ENCODE data around the gene MAML3. TPM values are rescaled to one million over a fixed set of nuclear protein-coding genes. Genes with fewer than 3 reads are reported as not detected.
A peak's percentile ranks its signal among the peaks of the same experiment; 100 is the strongest.

Gene MAML3
- 10 to 100 TPM in 2 of 4 donors, 1 to 10 TPM in 2; 2.4 to 50.5 (median 17.8) TPM for total RNA-seq

GRCh38 chr4:140153718-140154571, at the start of gene MAML3:
Gene MAML3 (minus strand): TSS chr4:140154184. CDS start chr4:140153327, 857 bp downstream.
- intact Hi-C loops (cut with DNase I; ENCODE audit: low total_unique reads), result no loop called here

GRCh38 chr4:140198942-140199341, 45.0 kb upstream of the MAML3 start:
- Histone ChIP-seq H3K27ac (no peak overlapping the region), H3K36me3 (no peaks in the 10 kb centered on the region), H3K4me3 (no peak overlapping the region), H3K27me3 (no peaks in the 10 kb centered on the region), H3K4me1 (no peaks in the 10 kb centered on the region), H3K9me3 (no peaks in the 10 kb centered on the region)
- TF ChIP-seq POLR2A (IDR thresholded peaks at IDR 0.05) (no peak), CTCF (IDR thresholded peaks at IDR 0.05) (no peak)
- intact Hi-C loops (cut with DNase I; ENCODE audit: low total_unique reads), result no loop called here
- no peak for DNase-seq

More at GRCh38 chr4:140153718-140154571, at the start of gene MAML3:
- H3K27ac ChIP-seq, result peak within 1 kb of the TSS; percentile 98 to 99
- H3K4me1 ChIP-seq, result no peaks in the 10 kb centered on the region
- peak; percentile 95 to 96 for DNase-seq
- peak in 2 of 4 experiments; percentile 29 to 32 for TF ChIP-seq CTCF (IDR thresholded peaks at IDR 0.05)
- TF ChIP-seq POLR2A (IDR thresholded peaks at IDR 0.05), result peak; percentile 65 to 90
- no peaks in the 10 kb centered on the region for H3K27me3 ChIP-seq
- no peaks in the 10 kb centered on the region for H3K9me3 ChIP-seq
- peak within 1 kb of the TSS; percentile 66 for H3K4me3 ChIP-seq
- no peaks in the 10 kb centered on the region for H3K36me3 ChIP-seq

- Histone ChIP-seq H3K9me3 (no peaks in the 10 kb centered on the region), H3K27me3 (no peaks in the 10 kb centered on the region), H3K27ac (no peak overlapping the region), H3K36me3 (no peaks in the 10 kb centered on the region), H3K4me1 (no peaks in the 10 kb centered on the region), H3K4me3 (no peak overlapping the region)
- DNase-seq, result no peak
- intact Hi-C loops (cut with DNase I; ENCODE audit: low total_unique reads), result no loop called here
- TF ChIP-seq POLR2A (IDR thresholded peaks at IDR 0.05), result no peak
- no peak for TF ChIP-seq CTCF (IDR thresholded peaks at IDR 0.05)
Measured at GRCh38 chr4:140195806-140196205, 41.8 kb upstream of the MAML3 start.

GRCh38 chr4:140189805-140190204, 35.8 kb upstream of the MAML3 start:
- DNase-seq, result no peak
- TF ChIP-seq POLR2A (IDR thresholded peaks at IDR 0.05) (no peak), CTCF (IDR thresholded peaks at IDR 0.05) (no peak)
- H3K4me3 ChIP-seq, result no peak overlapping the region
- peaks cover 0 to 8% of the 10 kb centered on the region in 2 donors for H3K4me1 ChIP-seq
- H3K36me3 ChIP-seq, result no peaks in the 10 kb centered on the region
- peak overlapping the region in 1 of 2 donors; percentile 32 for H3K27ac ChIP-seq
- no peaks in the 10 kb centered on the region for H3K9me3 ChIP-seq
- intact Hi-C loops (cut with DNase I; ENCODE audit: low total_unique reads), result no loop called here
- no peaks in the 10 kb centered on the region for H3K27me3 ChIP-seq

- H3K36me3 ChIP-seq, result no peaks in the 10 kb centered on the region
- H3K4me1 ChIP-seq, result peaks cover 0 to 8% of the 10 kb centered on the region in 2 donors
- no peak for TF ChIP-seq CTCF (IDR thresholded peaks at IDR 0.05)
- TF ChIP-seq POLR2A (IDR thresholded peaks at IDR 0.05), result no peak
- H3K4me3 ChIP-seq, result no peak overlapping the region
- H3K9me3 ChIP-seq, result no peaks in the 10 kb centered on the region
- H3K27ac ChIP-seq, result peak overlapping the region in 1 of 2 donors; percentile 47
- DNase-seq, result peak; percentile 55 to 57
- H3K27me3 ChIP-seq, result no peaks in the 10 kb centered on the region
- intact Hi-C loops (cut with DNase I; ENCODE audit: low total_unique reads), result no loop called here
Measured at GRCh38 chr4:140188975-140189374, 35.0 kb upstream of the MAML3 start.

All from uterus (tissue), 4 donors.